WERI-Rb-1 (cell line): ENCODE data around the gene REEP3.
"Not testable (repeated sequence)": the region's sequence is repeated elsewhere in the genome, so short reads cannot be mapped to it uniquely, and the experiment has no call there.

Experiments
- DNase-seq: peaks from one replicate; pipeline ENCODE4 v3.0.0-alpha.2; 2020
- H3K27ac ChIP-seq: fragments of 250-450 bp; sonication (Bioruptor Pico); 2 replicates; pipeline ENCODE4 v1.5.1; 2020; ENCODE audit warnings: mild to moderate bottlenecking, moderate library complexity
- H3K27me3 ChIP-seq: fragments of 250-450 bp; sonication (Bioruptor Pico); 2 replicates; pipeline ENCODE4 v1.5.1; 2021; ENCODE audit warnings: mild to moderate bottlenecking, low read depth, moderate library complexity; ENCODE audit not compliant: insufficient read depth, severe bottlenecking
- H3K36me3 ChIP-seq: fragments of 250-450 bp; sonication (Bioruptor Pico); 2 replicates; pipeline ENCODE4 v1.5.1; 2020; ENCODE audit warnings: mild to moderate bottlenecking, moderate library complexity
- H3K4me3 ChIP-seq: 2 replicates; pipeline ENCODE4 v1.5.1; 2011; ENCODE audit warnings: low read depth, mild to moderate bottlenecking, control low read depth, low read length
- H3K9me3 ChIP-seq: fragments of 250-450 bp; sonication (Bioruptor Pico); 2 replicates; pipeline ENCODE4 v1.5.1; 2021; ENCODE audit warnings: mild to moderate bottlenecking, moderate library complexity; ENCODE audit not compliant: severe bottlenecking
- TF ChIP-seq, protein P1 (sequence below): IDR thresholded peaks from 2 replicates; pipeline ENCODE4 v1.5.1; 2011; ENCODE audit warnings: low read depth, mild to moderate bottlenecking, control low read depth, inconsistent platforms, low read length

The REEP3 gene

DNA sequence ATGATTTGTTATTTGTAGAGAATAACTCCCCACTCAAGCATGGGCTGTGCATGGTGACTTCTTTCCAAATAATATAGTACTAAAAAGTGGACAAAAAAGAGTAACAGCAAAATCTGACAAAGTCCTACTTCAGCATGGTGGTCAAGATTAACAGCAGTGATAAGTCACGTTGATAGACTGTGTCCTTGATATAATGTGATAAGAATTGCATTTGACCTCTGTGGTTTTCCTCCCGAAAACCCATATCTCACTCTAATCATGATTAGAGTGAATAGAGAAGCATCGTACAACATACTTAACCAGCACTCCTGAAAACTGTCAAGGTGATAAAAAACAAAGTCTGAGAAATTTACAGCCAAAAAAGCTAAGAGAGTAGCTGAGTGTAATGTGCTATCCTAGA is 42.4 kb downstream of the REEP3 start:
- Histone ChIP-seq H3K27me3 (no peaks in the 10 kb centered on the region), H3K9me3 (no peaks in the 10 kb centered on the region), H3K4me3 (no peak overlapping the region), H3K36me3 (no peaks in the 10 kb centered on the region), H3K27ac (no peak overlapping the region)
- no peak for DNase-seq
- TF ChIP-seq, protein P1, sequence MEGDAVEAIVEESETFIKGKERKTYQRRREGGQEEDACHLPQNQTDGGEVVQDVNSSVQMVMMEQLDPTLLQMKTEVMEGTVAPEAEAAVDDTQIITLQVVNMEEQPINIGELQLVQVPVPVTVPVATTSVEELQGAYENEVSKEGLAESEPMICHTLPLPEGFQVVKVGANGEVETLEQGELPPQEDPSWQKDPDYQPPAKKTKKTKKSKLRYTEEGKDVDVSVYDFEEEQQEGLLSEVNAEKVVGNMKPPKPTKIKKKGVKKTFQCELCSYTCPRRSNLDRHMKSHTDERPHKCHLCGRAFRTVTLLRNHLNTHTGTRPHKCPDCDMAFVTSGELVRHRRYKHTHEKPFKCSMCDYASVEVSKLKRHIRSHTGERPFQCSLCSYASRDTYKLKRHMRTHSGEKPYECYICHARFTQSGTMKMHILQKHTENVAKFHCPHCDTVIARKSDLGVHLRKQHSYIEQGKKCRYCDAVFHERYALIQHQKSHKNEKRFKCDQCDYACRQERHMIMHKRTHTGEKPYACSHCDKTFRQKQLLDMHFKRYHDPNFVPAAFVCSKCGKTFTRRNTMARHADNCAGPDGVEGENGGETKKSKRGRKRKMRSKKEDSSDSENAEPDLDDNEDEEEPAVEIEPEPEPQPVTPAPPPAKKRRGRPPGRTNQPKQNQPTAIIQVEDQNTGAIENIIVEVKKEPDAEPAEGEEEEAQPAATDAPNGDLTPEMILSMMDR: no peak

DNA sequence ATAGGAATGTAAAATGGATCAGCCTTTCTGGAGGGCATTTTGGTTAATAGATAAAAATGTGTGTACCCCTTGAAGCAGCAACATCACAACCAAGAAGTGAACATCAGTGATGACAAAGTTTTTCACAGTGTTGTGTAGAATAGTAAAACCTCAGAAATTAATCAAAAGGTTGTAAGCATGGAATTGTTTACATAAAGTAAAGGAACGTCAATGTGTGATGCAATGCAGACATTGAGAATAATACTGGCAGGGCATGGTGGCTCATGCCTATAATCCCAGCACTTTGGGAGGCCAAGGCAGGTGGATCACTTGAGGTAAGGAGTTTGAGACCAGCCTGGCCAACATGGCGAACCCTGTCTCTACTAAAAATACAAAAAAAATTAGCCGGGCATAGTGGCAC is 43.5 kb downstream of the REEP3 start:
- H3K27me3 ChIP-seq, H3K4me3 ChIP-seq, H3K36me3 ChIP-seq, H3K27ac ChIP-seq, DNase-seq, H3K9me3 ChIP-seq: not testable (repeated sequence)

DNA sequence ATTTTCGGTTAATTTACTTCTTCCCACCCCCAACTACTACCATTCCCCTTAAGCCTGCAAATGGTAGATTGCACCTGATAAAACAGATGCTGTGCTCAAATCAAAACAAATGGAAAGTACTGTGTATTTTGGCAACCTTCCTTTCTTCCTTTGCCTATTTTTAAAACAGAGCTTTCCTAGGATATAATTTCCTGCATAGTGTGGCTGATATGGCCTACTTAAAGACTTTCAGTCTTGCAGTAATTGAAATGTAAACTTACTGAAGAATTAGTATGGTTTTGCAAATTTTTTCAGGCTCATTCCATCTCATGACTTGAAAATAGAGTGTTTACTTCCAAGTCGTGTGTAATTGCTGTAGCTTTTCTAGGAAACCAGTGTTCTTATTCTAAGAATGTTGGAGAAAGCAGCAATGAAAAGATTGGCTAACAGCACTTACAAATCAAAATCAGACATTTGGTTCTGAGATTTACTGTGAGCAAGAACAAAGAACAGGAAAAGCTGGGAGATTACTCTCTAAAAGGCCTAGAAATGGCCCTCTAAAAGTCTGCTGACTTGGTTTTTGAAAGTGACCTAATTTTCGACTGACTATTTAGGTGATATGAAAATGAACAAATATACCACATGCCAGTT is 52.0 kb downstream of the REEP3 start:
- no peak for DNase-seq
- TF ChIP-seq, protein P1: no peak
- no peaks in the 10 kb centered on the region for H3K27me3 ChIP-seq
- no peak overlapping the region for H3K27ac ChIP-seq
- no peak overlapping the region for H3K4me3 ChIP-seq
- H3K36me3 ChIP-seq: peaks cover 8% of the 10 kb centered on the region
- H3K9me3 ChIP-seq: no peaks in the 10 kb centered on the region

DNA sequence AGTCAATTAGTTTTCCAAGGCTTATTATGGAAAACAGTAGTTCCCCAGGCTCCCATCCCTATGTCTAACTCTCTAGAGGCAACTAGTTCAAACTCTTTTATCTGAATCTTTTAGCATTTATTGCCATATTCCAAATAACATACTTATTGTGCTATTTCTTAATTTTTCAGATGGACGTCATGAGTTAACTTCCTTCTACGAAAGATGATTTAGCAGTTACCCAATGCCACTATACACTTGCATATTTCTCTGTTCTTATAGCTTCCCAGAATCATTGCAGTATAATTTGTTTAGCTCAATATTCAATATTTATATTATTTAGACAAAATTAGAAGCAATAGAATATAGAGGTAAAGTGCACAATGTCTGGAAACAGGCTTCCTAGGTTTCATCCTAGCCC is 52.8 kb downstream of the REEP3 start:
- no peaks in the 10 kb centered on the region for H3K9me3 ChIP-seq
- no peaks in the 10 kb centered on the region for H3K27me3 ChIP-seq
- peaks cover 9% of the 10 kb centered on the region for H3K36me3 ChIP-seq
- no peak overlapping the region for H3K27ac ChIP-seq
- no peak overlapping the region for H3K4me3 ChIP-seq
- DNase-seq: no peak
- TF ChIP-seq, protein P1: no peak

DNA sequence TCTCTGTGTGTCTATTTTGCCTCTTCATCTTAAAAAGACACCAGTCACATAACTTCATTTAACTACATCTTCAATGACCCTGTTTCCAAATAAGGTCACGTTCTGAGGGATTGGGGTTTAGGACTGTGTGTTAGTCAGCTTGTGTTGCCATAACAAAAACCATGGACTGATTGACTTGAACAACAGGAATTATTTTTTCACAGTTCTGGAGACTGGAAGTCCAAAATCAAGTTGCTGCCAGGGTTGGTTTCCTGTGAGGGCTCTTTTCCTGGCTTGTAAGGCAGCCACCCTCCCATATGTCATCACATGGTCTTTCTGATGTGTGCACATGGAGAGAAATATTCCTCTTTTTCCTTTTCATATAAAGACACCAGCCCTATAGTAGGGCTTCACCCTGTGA is 55.3 kb downstream of the REEP3 start:
- H3K4me3 ChIP-seq: no peak overlapping the region
- no peaks in the 10 kb centered on the region for H3K9me3 ChIP-seq
- peaks cover 9% of the 10 kb centered on the region for H3K36me3 ChIP-seq
- H3K27me3 ChIP-seq: no peaks in the 10 kb centered on the region
- no peak overlapping the region for H3K27ac ChIP-seq
- TF ChIP-seq, protein P1: no peak
- DNase-seq: no peak

DNA sequence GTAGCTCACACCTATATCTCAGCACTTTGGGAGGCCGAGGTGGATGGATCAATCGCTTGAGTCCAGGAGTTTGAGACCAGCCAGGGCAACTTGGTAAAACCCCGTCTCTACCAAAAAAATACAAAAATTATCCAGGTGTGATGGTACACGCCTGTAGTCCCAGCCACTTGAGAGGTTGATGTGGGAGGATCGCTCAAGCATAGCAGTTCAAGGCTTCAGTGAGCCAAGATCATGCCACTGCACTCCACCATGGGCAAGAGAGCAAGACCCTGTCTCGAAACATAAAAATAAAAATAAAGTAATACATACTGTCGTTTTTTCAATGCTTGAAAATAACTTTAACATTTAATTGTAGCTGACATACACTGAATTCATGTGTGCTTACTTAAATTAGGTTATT is 57.3 kb downstream of the REEP3 start:
- no peak for DNase-seq
- TF ChIP-seq, protein P1: no peak
- H3K9me3 ChIP-seq: no peaks in the 10 kb centered on the region
- no peak overlapping the region for H3K27ac ChIP-seq
- no peak overlapping the region for H3K4me3 ChIP-seq
- peaks cover 9% of the 10 kb centered on the region for H3K36me3 ChIP-seq
- H3K27me3 ChIP-seq: no peaks in the 10 kb centered on the region
